Skeletal muscle satellite cell (primary cell): ENCODE results near the gene OSBPL5.

Experiments used
- H3K27me3 ChIP-seq: 2 replicates; pipeline ENCODE4 v1.7.0; 2013; ENCODE audit warnings: low read length; ENCODE audit not compliant: control insufficient read depth, insufficient read depth
- H3K36me3 ChIP-seq: 2 replicates; pipeline ENCODE4 v1.7.0; 2013; ENCODE audit warnings: mild to moderate bottlenecking, control low read depth, low read length; ENCODE audit not compliant: insufficient read depth
- H3K4me1 ChIP-seq: 2 replicates; pipeline ENCODE4 v1.7.0; 2013; ENCODE audit warnings: low read length; ENCODE audit not compliant: control insufficient read depth, insufficient read depth
- H3K4me2 ChIP-seq: 2 replicates; pipeline ENCODE4 v1.7.0; 2013; ENCODE audit warnings: mild to moderate bottlenecking, low read length
- H3K4me3 ChIP-seq: 2 replicates; pipeline ENCODE4 v1.7.0; 2013; ENCODE audit warnings: low read length
- H3K9ac ChIP-seq: 2 replicates; pipeline ENCODE4 v1.7.0; 2013; ENCODE audit warnings: mild to moderate bottlenecking, low read depth, low read length, moderate library complexity
- H3K9me3 ChIP-seq: replicated peaks from 2 replicates; pipeline ENCODE4 v1.7.0; 2013; ENCODE audit warnings: mild to moderate bottlenecking, control low read depth, low read length

Gene OSBPL5

GRCh38 chr11:3188496-3189195, 23.5 kb upstream of the OSBPL5 start:
- Histone ChIP-seq H3K27me3 (peaks cover 49% of the 10 kb centered on the region), H3K4me1 (no peaks in the 10 kb centered on the region), H3K4me2 (no peak overlapping the region), H3K9ac (no peak overlapping the region), H3K9me3 (no peaks in the 10 kb centered on the region), H3K36me3 (no peaks in the 10 kb centered on the region), H3K4me3 (no peak overlapping the region)

- Histone ChIP-seq H3K27me3 (peaks cover 37% of the 10 kb centered on the region), H3K4me3 (no peak overlapping the region), H3K4me2 (no peak overlapping the region), H3K9ac (no peak overlapping the region), H3K4me1 (no peaks in the 10 kb centered on the region), H3K9me3 (no peaks in the 10 kb centered on the region), H3K36me3 (no peaks in the 10 kb centered on the region)
These were observed 21.2 kb upstream of the OSBPL5 start for GRCh38 chr11:3186166-3186953.

GRCh38 chr11:3184732-3185347, 19.7 kb upstream of the OSBPL5 start:
- Histone ChIP-seq H3K36me3 (no peaks in the 10 kb centered on the region), H3K4me2 (no peak overlapping the region), H3K27me3 (peaks cover 27% of the 10 kb centered on the region), H3K9ac (no peak overlapping the region), H3K4me1 (no peaks in the 10 kb centered on the region), H3K9me3 (no peaks in the 10 kb centered on the region), H3K4me3 (no peak overlapping the region)

- Histone ChIP-seq H3K36me3 (no peaks in the 10 kb centered on the region), H3K4me1 (no peaks in the 10 kb centered on the region), H3K4me3 (no peak overlapping the region), H3K9ac (no peak overlapping the region), H3K4me2 (no peak overlapping the region), H3K9me3 (no peaks in the 10 kb centered on the region), H3K27me3 (peaks cover 26% of the 10 kb centered on the region)
These were observed 18.4 kb upstream of the OSBPL5 start for GRCh38 chr11:3183523-3183922.

- Histone ChIP-seq H3K4me1 (peaks cover 4% of the 10 kb centered on the region), H3K4me2 (no peak overlapping the region), H3K4me3 (no peak overlapping the region), H3K27me3 (peaks cover 26% of the 10 kb centered on the region), H3K36me3 (no peaks in the 10 kb centered on the region), H3K9me3 (no peaks in the 10 kb centered on the region), H3K9ac (no peak overlapping the region)
These were observed 17.3 kb upstream of the OSBPL5 start for GRCh38 chr11:3182462-3182852.

GRCh38 chr11:3181725-3182461, 16.8 kb upstream of the OSBPL5 start:
- no peak overlapping the region for H3K4me3 ChIP-seq
- H3K9ac ChIP-seq: no peak overlapping the region
- peaks cover 23% of the 10 kb centered on the region for H3K27me3 ChIP-seq
- no peaks in the 10 kb centered on the region for H3K36me3 ChIP-seq
- peaks cover 4% of the 10 kb centered on the region for H3K4me1 ChIP-seq
- H3K9me3 ChIP-seq: no peaks in the 10 kb centered on the region
- no peak overlapping the region for H3K4me2 ChIP-seq

GRCh38 chr11:3180869-3181268, 15.8 kb upstream of the OSBPL5 start:
- Histone ChIP-seq H3K9ac (no peak overlapping the region), H3K9me3 (peaks cover 4% of the 10 kb centered on the region), H3K27me3 (peaks cover 24% of the 10 kb centered on the region), H3K4me3 (no peak overlapping the region), H3K4me2 (no peak overlapping the region), H3K4me1 (peaks cover 4% of the 10 kb centered on the region), H3K36me3 (no peaks in the 10 kb centered on the region)

- Histone ChIP-seq H3K36me3 (no peaks in the 10 kb centered on the region), H3K27me3 (peaks cover 12% of the 10 kb centered on the region), H3K4me1 (peaks cover 4% of the 10 kb centered on the region), H3K9me3 (peaks cover 4% of the 10 kb centered on the region), H3K4me3 (no peak overlapping the region), H3K4me2 (no peak overlapping the region), H3K9ac (no peak overlapping the region)
These were observed 13.2 kb upstream of the OSBPL5 start for GRCh38 chr11:3178349-3178748.

GRCh38 chr11:3177931-3178330, 12.8 kb upstream of the OSBPL5 start:
- peaks cover 12% of the 10 kb centered on the region for H3K27me3 ChIP-seq
- no peaks in the 10 kb centered on the region for H3K36me3 ChIP-seq
- peaks cover 4% of the 10 kb centered on the region for H3K9me3 ChIP-seq
- H3K4me3 ChIP-seq: no peak overlapping the region
- peaks cover 4% of the 10 kb centered on the region for H3K4me1 ChIP-seq
- no peak overlapping the region for H3K9ac ChIP-seq
- no peak overlapping the region for H3K4me2 ChIP-seq

GRCh38 chr11:3176487-3176886, 11.4 kb upstream of the OSBPL5 start:
- no peak overlapping the region for H3K4me2 ChIP-seq
- no peak overlapping the region for H3K9ac ChIP-seq
- H3K4me3 ChIP-seq: no peak overlapping the region
- H3K36me3 ChIP-seq: no peaks in the 10 kb centered on the region
- peaks cover 16% of the 10 kb centered on the region for H3K27me3 ChIP-seq
- H3K4me1 ChIP-seq: peaks cover 4% of the 10 kb centered on the region
- H3K9me3 ChIP-seq: peaks cover 4% of the 10 kb centered on the region

GRCh38 chr11:3175194-3175593, 10.1 kb upstream of the OSBPL5 start:
- H3K27me3 ChIP-seq: peaks cover 23% of the 10 kb centered on the region
- no peak overlapping the region for H3K4me2 ChIP-seq
- no peak overlapping the region for H3K4me3 ChIP-seq
- no peaks in the 10 kb centered on the region for H3K36me3 ChIP-seq
- H3K4me1 ChIP-seq: peaks cover 8% of the 10 kb centered on the region
- H3K9ac ChIP-seq: no peak overlapping the region
- H3K9me3 ChIP-seq: peaks cover 4% of the 10 kb centered on the region
